HUDEP-2 (cell line): ENCODE results near the gene MAP4K1.

Source experiments
- DNase-seq, 76 experiments: peaks; one replicate each; lab custom pipeline; 2025; ENCODE audit not compliant: unreplicated experiment in 76 of 76; lab: John Stamatoyannopoulos, UW

MAP4K1 gene

GRCh38 chr19:38549061-38549460 lies 68.7 kb downstream of the MAP4K1 start:
- DNase-seq: no peak

GRCh38 chr19:38547421-38547820 lies 70.3 kb downstream of the MAP4K1 start:
- DNase-seq: no peak

- DNase-seq: no peak
Observed at GRCh38 chr19:38545596-38545995, 72.2 kb downstream of the MAP4K1 start.

GRCh38 chr19:38544569-38545315 lies 73.0 kb downstream of the MAP4K1 start:
- peak in 1 of 76 experiments; percentile 37 for DNase-seq

GRCh38 chr19:38543807-38544568 lies 73.8 kb downstream of the MAP4K1 start:
- peak in 75 of 76 experiments; percentile 62 to 99 (median 93) for DNase-seq

GRCh38 chr19:38543286-38543806 lies 74.4 kb downstream of the MAP4K1 start:
- DNase-seq: no peak

GRCh38 chr19:38542040-38542439 lies 75.7 kb downstream of the MAP4K1 start:
- DNase-seq: no peak

GRCh38 chr19:38539751-38540150 lies 78.0 kb downstream of the MAP4K1 start:
- no peak for DNase-seq

- no peak for DNase-seq
Observed at GRCh38 chr19:38538793-38539528, 78.8 kb downstream of the MAP4K1 start.

- DNase-seq: no peak
Observed at GRCh38 chr19:38538386-38538785, 79.4 kb downstream of the MAP4K1 start.
